HEK293 (cell line): ENCODE measurements around the gene PRCP.

Experiments
- FEZF1 ChIP-seq: fragments of 450-650 bp; formaldehyde crosslinking; IDR thresholded peaks from 2 replicates; pipeline ENCODE4 v1.5.1; 2016; ENCODE audit warnings: missing biosample characterization, missing genetic modification characterization
- KLF1 ChIP-seq: fragments of 450-650 bp; formaldehyde crosslinking; IDR thresholded peaks from 2 replicates; pipeline ENCODE4 v1.5.1; 2016; ENCODE audit warnings: missing biosample characterization, missing genetic modification characterization
- ZNF174 ChIP-seq: fragments of 450-650 bp; formaldehyde crosslinking; IDR thresholded peaks from 2 replicates; pipeline ENCODE4 v1.5.0; 2017; ENCODE audit warnings: missing biosample characterization, mild to moderate bottlenecking, missing genetic modification characterization
- ZNF274 ChIP-seq, 2 experiments: fragments of 200-500 bp in 1 of 2; fragments of 450-650 bp in 1 of 2; sonication (Bioruptor generic) in 1 of 2; formaldehyde crosslinking in 1 of 2; IDR thresholded peaks; 2 replicates each; pipeline versions ENCODE4 v1.5.1 to v1.6.1; 2014 to 2016; ENCODE audit warnings: borderline replicate concordance in 1 of 2, inconsistent platforms in 1 of 2, low read length in 1 of 2, missing biosample characterization in 1 of 2, missing genetic modification characterization in 1 of 2
- ZNF510 ChIP-seq: fragments of 450-650 bp; formaldehyde crosslinking; IDR thresholded peaks from 2 replicates; pipeline ENCODE4 v1.5.1; 2018; ENCODE audit warnings: mild to moderate bottlenecking, missing genetic modification characterization, missing biosample characterization; ENCODE audit not compliant: insufficient replicate concordance
- ZNF596 ChIP-seq: fragments of 450-650 bp; IDR thresholded peaks from 2 replicates; pipeline ENCODE4 v1.5.0; 2018; ENCODE audit warnings: missing biosample characterization, mild to moderate bottlenecking, missing genetic modification characterization, moderate library complexity
- TF ChIP-seq, protein P1 (sequence below): fragments of 450-650 bp; formaldehyde crosslinking; IDR thresholded peaks from 2 replicates; pipeline ENCODE4 v1.5.1; 2016; ENCODE audit warnings: missing biosample characterization, missing genetic modification characterization
- TF ChIP-seq, protein P2 (sequence below): fragments of 450-650 bp; formaldehyde crosslinking; IDR thresholded peaks from 2 replicates; pipeline ENCODE4 v1.5.1; 2016; ENCODE audit warnings: missing biosample characterization, missing genetic modification characterization, low read depth
- TF ChIP-seq, protein P3 (sequence below): sonication (generic); formaldehyde crosslinking; IDR thresholded peaks from 2 replicates; pipeline ENCODE4 v1.8.1; 2022; ENCODE audit warnings: mild to moderate bottlenecking, moderate library complexity, missing genetic modification reagents
- TF ChIP-seq, protein P4 (sequence below): fragments of 450-650 bp; formaldehyde crosslinking; IDR thresholded peaks from 2 replicates; pipeline ENCODE4 v1.5.1; 2016; ENCODE audit warnings: missing biosample characterization, missing genetic modification characterization
- TF ChIP-seq, protein P5 (sequence below): IDR thresholded peaks from 2 replicates; pipeline ENCODE4 v1.6.1; 2011; ENCODE audit warnings: mild to moderate bottlenecking, low read depth, low read length, borderline replicate concordance
- TF ChIP-seq, protein P6 (sequence below): fragments of 450-650 bp; formaldehyde crosslinking; IDR thresholded peaks from 2 replicates; pipeline ENCODE4 v1.5.1; 2016; ENCODE audit warnings: missing biosample characterization, missing genetic modification characterization
- TF ChIP-seq, protein P7 (sequence below): fragments of 450-650 bp; IDR thresholded peaks from 2 replicates; pipeline ENCODE4 v1.5.1; 2018; ENCODE audit warnings: missing biosample characterization, mild to moderate bottlenecking, missing genetic modification characterization

DNA sequence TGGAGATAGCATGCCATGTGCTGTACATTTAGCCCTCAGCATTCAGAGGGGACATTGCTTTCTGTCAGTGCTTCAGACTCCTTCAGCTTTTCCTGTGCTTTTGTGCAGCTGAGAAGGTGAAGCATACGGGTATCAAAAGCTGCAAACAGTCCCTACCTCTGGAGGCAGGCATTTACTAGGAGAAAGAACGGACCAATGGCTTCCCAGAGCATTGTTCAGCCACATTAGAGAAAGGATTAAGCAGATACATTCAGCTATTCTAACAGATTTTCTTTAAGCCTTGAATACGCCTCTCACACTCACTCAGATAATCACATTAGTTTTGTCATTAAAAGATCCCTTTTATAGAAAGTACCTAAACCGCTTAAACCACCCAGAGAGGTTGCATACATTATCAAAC lies 85.9 kb downstream of the PRCP start:
- TF ChIP-seq ZNF596 = no peak
- TF ChIP-seq, protein P1, sequence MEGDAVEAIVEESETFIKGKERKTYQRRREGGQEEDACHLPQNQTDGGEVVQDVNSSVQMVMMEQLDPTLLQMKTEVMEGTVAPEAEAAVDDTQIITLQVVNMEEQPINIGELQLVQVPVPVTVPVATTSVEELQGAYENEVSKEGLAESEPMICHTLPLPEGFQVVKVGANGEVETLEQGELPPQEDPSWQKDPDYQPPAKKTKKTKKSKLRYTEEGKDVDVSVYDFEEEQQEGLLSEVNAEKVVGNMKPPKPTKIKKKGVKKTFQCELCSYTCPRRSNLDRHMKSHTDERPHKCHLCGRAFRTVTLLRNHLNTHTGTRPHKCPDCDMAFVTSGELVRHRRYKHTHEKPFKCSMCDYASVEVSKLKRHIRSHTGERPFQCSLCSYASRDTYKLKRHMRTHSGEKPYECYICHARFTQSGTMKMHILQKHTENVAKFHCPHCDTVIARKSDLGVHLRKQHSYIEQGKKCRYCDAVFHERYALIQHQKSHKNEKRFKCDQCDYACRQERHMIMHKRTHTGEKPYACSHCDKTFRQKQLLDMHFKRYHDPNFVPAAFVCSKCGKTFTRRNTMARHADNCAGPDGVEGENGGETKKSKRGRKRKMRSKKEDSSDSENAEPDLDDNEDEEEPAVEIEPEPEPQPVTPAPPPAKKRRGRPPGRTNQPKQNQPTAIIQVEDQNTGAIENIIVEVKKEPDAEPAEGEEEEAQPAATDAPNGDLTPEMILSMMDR (tag by site-specific recombination) = no peak
- TF ChIP-seq KLF1 (tag by site-specific recombination) = no peak
- TF ChIP-seq FEZF1 (tag by site-specific recombination) = no peak
- TF ChIP-seq, protein P2, sequence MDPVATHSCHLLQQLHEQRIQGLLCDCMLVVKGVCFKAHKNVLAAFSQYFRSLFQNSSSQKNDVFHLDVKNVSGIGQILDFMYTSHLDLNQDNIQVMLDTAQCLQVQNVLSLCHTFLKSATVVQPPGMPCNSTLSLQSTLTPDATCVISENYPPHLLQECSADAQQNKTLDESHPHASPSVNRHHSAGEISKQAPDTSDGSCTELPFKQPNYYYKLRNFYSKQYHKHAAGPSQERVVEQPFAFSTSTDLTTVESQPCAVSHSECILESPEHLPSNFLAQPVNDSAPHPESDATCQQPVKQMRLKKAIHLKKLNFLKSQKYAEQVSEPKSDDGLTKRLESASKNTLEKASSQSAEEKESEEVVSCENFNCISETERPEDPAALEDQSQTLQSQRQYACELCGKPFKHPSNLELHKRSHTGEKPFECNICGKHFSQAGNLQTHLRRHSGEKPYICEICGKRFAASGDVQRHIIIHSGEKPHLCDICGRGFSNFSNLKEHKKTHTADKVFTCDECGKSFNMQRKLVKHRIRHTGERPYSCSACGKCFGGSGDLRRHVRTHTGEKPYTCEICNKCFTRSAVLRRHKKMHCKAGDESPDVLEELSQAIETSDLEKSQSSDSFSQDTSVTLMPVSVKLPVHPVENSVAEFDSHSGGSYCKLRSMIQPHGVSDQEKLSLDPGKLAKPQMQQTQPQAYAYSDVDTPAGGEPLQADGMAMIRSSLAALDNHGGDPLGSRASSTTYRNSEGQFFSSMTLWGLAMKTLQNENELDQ (tag by site-specific recombination) = no peak
- TF ChIP-seq, protein P3, sequence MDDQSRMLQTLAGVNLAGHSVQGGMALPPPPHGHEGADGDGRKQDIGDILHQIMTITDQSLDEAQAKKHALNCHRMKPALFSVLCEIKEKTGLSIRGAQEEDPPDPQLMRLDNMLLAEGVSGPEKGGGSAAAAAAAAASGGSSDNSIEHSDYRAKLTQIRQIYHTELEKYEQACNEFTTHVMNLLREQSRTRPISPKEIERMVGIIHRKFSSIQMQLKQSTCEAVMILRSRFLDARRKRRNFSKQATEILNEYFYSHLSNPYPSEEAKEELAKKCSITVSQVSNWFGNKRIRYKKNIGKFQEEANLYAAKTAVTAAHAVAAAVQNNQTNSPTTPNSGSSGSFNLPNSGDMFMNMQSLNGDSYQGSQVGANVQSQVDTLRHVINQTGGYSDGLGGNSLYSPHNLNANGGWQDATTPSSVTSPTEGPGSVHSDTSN (CRISPR knock-in tag) = no peak
- TF ChIP-seq, protein P4, sequence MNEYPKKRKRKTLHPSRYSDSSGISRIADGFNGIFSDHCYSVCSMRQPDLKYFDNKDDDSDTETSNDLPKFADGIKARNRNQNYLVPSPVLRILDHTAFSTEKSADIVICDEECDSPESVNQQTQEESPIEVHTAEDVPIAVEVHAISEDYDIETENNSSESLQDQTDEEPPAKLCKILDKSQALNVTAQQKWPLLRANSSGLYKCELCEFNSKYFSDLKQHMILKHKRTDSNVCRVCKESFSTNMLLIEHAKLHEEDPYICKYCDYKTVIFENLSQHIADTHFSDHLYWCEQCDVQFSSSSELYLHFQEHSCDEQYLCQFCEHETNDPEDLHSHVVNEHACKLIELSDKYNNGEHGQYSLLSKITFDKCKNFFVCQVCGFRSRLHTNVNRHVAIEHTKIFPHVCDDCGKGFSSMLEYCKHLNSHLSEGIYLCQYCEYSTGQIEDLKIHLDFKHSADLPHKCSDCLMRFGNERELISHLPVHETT (tag by site-specific recombination) = no peak
- no peak for TF ChIP-seq ZNF274 (IDR thresholded peaks at IDR 0.05; ENCODE audit: low read length)
- no peak for TF ChIP-seq ZNF274 (tag by site-specific recombination; IDR thresholded peaks at IDR 0.05; ENCODE audit: borderline replicate concordance)
- TF ChIP-seq, protein P5, sequence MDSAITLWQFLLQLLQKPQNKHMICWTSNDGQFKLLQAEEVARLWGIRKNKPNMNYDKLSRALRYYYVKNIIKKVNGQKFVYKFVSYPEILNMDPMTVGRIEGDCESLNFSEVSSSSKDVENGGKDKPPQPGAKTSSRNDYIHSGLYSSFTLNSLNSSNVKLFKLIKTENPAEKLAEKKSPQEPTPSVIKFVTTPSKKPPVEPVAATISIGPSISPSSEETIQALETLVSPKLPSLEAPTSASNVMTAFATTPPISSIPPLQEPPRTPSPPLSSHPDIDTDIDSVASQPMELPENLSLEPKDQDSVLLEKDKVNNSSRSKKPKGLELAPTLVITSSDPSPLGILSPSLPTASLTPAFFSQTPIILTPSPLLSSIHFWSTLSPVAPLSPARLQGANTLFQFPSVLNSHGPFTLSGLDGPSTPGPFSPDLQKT = no peak
- TF ChIP-seq, protein P6, sequence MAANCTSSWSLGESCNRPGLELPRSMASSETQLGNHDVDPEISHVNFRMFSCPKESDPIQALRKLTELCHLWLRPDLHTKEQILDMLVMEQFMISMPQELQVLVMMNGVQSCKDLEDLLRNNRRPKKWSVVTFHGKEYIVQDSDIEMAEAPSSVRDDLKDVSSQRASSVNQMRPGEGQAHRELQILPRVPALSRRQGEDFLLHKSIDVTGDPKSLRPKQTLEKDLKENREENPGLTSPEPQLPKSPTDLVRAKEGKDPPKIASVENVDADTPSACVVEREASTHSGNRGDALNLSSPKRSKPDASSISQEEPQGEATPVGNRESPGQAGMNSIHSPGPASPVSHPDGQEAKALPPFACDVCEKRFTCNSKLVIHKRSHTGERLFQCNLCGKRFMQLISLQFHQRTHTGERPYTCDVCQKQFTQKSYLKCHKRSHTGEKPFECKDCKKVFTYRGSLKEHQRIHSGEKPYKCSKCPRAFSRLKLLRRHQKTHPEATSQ (tag by site-specific recombination) = no peak
- TF ChIP-seq, protein P7, sequence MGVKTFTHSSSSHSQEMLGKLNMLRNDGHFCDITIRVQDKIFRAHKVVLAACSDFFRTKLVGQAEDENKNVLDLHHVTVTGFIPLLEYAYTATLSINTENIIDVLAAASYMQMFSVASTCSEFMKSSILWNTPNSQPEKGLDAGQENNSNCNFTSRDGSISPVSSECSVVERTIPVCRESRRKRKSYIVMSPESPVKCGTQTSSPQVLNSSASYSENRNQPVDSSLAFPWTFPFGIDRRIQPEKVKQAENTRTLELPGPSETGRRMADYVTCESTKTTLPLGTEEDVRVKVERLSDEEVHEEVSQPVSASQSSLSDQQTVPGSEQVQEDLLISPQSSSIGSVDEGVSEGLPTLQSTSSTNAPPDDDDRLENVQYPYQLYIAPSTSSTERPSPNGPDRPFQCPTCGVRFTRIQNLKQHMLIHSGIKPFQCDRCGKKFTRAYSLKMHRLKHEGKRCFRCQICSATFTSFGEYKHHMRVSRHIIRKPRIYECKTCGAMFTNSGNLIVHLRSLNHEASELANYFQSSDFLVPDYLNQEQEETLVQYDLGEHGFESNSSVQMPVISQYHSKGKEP (tag by site-specific recombination) = no peak
- TF ChIP-seq ZNF510 (tag by site-specific recombination) = no peak
- no peak for TF ChIP-seq ZNF174 (tag by site-specific recombination)
